ENCODE measurements around the gene PRR22.
"Not testable (repeated sequence)": the region's sequence is repeated elsewhere in the genome, so short reads cannot be mapped to it uniquely, and the experiment has no call there.

The PRR22 gene

DNA sequence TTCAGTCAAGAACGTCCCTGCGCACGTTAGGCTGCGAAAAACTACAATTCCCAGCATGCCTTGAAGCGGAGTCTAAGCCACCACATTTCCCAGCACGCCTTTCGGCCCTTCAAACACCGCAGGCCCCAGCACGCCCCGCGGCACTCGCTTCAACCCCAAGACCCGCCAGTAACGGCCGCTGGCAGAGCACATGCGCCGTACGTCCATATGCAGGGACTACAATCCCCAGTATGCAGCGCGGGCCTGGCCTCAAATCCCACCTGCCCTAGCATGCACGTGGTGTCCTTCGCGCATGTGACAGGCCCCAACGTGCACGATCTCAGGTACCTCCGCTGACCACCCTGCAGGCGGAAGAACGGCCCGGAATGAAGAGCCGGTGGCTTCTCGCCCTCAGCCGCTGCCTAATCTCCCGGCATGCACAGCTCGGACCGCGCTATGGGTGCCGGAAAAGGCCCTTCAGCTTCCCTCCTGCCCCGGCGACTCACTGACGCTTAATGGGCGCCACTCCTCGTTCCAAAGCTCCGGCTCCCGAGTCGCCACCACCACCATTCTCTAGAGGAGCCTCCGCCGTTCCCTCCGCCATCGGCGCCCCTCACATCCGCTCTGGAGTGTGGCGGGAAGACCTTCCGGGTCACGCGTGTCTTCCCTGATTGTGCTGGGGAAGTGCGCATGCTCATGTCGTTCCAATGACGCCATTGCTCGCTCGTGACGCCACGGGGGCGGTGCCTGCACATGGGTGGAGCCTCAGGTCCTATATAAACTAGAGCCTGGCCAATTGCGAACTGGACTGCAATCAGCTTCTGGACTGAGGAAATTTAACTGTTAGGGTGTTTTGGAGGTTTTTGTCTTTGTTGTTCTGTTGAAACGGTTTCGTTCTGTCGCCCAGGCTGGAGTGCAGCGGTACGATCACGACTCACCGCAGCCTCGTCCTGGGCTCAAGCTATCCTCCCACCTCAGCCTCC is 6.3 kb upstream of the PRR22 start, which contains the start of gene DUS3L:
TSS of gene DUS3L (minus strand) at position 605 of the 962 bp plus-strand sequence. CDS start at position 583, 22 bp downstream.
- peak; percentile 97 for DNase-seq

DNA sequence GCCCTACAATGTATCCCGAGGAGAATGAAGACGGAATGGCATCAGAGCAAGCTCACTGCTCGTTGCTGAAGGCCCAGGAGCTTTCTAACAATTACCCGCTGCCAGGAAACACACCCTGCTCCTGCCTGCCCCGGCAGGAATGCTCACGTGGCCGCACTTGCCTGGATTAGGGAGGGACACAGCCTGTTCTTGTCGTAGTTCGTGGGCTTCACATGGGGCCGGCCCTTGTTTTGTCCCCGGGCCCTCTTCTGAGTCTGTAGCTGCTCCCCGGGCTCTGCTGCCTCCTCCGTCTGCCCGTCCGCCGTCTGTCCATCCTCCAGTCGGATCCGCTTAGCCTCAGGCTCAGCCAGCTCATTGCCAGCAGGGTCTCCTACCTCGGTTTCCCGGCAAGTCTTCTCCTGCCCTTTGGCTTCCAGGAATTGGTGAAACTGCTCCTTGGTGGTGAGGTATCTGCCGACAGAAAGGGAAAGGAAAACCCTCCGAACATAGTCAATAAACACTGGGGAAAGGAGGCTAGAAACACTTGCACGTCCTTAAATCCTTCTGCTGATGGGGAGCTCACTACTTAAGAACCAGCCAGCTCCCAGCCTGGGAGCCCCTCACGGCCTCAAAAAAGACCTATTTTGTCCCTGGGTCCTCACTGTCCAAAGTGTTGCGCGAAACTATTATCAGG is 5.5 kb upstream of the PRR22 start:
- no peak for DNase-seq

DNA sequence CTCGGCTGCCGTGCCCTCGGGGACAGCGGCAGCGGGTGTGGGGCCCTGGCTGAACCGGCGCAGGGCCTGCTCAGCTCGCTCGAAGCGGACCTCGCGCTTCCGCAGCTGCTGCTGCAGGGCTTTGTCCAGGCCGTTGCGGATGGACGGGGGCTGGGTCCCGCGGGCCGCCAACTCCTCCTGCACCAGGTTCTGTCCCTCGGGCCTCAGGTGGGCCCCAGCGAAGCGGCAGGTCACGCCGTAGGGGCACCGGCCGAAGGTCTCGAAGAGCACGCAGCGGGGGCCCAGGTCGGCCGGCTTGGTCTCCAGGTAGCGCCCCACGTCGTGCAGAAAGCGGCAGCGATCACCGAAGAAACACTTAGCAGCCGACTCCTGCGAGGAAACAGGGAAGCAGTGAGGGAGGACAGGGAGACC is 4.8 kb upstream of the PRR22 start:
- no peak for DNase-seq

DNA sequence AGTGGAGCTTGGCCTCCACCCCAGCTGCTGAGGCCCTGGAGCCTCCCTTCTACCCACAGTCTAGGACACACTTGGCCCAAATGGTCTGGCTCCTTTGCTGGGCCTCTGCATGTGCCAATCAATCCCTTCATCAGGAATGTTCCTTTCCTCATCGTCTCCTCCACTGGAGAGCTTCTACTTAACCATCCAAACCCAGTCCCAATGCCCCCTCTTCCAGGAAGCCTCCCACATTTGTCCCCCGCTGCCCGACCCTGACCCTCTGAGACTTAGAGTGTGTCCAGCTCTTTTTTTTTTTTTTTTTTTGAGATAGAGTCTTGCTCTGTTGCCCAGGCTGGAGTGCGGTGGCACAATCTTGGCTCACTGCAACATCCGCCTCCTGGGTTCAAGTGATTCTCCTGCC is 3.9 kb upstream of the PRR22 start:
- DNase-seq: no peak

DNA sequence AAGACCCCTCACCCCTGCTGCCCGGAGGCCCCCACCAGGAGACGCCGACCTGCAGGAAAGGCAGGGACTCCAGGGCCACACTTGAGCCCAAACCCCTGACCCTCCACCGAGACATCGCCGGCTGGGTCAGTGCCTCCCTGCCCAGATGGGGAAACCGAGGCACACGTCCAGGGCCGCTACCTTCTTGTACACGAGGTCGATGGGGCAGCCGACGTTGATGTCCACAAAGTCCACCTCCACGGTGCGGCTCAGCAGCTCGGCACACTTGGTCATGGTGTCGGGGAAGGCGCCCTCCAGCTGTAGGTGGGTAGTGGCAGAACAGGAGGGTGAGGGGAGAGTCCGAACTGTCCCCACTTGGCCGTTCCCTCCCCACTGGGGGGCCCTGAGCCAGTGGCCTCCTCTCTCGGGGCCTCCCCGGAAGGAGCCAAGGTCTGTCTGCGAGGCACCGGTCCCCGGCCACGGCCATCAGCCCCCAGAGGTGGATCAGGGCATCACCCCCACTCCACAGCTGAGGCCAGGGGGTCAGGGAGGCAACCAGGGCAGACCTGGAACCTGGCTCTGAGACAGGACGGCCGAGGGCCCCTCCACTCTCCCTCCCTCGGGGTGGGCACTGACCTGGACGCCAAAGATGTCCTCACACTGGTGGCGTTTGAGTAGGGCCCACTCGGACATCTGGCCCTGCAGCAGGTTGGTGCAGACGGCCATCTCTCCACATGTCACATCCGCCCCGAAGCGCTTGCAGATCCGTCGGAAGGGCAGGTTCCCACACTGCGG is 3.0 kb upstream of the PRR22 start:
- DNase-seq: no peak

DNA sequence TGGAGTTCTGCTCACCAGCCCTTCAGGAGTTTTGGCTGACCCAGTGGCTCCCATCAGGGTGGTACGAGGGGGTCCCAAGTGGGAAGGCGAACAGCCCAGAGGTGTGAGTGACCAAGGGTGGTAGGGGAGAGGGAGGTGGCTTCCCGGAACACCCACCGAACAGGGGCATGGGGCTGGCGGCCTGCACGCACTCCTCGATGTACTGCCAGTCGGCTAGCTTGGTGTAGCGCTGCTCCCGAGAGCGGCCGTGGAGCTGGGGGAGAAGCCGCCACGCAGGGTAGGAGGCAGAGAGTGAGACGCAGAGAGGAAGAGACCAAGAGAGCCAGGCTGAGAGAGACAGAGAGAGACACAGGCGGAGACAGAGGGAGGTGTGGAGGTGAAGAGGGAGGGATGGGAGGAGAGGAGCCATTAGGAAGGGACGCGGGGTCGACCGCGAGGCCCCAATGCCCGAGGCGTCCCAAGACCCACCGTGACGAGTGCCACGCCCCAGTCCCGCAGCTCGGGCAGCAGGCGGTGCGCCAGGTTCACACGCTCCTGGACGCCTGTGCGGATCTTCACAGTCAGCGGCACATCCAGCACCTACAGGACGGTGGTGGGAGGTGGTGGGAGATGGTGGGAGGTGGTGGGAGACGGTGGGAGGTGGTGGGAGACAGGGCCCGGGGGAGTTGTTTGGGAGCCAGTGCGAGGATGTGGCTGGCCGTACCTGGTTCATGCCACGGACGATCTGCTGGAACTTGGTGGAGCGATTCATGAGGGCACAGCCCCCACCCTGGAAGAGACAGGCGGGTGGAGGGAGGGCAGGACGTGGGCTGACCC is 2.3 kb upstream of the PRR22 start:
- DNase-seq: no peak

DNA sequence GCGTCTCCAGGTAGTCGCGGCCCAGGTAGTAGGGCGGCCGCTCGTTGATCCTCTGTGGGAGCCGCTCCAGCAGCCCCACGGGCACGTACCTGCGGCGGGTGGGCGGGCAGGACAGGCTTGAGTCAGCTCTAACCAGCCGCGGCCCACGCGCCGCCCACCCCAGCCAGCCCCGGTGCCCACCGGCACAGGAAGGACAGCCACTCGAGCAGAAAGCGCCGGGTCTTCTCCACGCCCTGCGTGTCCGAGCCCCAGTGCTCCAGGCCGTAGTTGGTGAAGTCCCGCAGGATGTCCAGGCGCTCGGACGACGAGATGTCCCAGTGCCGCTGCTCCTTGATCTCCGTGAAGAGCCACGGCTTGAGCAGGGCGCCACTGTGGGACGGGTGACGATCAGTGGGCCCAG is 877 bp upstream of the PRR22 start:
- no peak for DNase-seq

DNA sequence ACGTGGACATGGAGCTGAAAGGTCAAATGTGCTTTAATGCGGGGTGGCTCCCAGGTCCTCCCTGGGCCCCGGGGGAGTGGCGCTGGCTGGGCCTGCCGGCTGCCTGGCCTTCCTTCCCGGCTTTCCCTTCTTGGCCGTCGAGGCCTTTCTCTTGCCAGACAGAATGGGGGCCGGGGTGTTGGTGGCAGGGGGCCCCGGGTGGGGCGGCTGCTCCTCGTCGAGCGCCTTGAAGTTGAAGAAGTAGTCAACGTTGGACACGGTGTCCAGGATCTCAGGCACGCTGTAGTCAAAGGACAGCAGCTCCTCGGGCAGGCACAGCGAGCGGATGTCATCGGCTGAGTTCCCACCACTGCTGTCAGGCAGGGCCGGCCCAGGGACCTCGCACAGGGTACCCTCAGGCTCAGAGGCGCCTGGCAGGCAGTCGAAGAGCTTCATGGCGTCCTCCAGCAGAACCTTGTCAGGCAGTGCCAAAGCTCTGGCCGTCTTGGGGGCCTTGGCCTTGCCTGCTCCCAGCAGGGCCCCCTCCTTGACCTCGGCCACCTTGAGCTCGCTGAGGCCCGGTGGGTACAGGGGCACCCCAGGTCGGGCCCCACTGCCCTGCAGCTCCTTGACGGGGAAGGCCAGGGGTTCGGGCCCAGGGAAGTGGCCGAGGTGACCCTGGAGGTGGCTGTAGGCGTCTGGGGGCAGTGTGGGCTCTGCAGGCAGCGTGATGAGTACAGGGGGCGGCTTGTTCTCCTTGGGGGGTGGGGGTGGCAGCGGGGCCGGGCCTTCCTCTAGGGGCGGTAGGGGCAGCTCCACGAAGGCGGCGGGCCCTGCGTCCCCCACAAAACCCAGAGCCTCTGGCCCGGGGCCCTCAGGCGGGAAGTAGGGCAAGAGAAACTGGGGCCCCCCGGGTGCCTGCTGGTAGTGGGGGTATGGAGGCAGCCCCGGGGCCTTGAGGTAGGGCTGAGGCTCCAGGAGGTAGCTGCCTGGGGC is 1.3 kb downstream of the PRR22 start:
- DNase-seq: no peak

DNA sequence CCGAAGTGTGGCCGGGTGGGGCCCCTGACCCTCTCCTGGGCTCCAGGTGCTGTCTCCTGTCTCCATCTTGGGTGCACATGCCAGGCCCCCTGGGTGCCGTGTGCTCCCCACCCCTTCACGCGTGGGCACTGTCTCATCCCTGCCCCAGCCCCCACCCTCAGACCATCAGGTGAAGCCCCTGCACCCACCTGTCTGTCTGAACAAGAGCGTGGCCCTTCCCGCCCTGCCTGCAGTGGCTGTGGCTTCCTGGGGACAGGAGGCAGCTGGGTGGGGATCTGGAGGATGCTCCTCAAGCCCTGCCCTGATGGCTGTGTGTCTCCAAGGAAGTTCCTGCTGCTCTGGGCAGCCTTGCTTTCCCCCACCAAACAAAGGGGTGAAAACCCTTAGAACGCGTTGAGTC is 2.2 kb downstream of the PRR22 start:
- DNase-seq: no peak

DNA sequence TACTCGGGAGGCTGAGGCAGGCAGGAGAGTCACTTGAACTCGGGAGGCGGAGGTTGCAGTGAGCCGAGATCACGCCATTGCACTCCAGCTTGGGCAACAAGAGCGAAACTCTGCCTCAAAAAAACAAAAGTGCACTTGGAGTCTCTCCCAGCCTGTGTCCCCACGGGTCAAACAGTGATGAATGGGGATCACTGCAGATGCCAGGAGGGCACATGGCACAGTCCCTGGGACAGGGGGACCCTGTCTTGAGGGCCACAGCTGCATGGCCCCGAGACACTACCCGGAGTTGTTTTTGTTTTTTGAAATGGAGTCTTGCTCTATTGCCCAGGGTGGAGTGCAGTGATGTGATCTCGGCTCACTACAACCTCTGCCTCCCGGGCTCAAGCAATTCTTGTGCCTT is 3.6 kb downstream of the PRR22 start:
- DNase-seq: not testable (repeated sequence)

DNA sequence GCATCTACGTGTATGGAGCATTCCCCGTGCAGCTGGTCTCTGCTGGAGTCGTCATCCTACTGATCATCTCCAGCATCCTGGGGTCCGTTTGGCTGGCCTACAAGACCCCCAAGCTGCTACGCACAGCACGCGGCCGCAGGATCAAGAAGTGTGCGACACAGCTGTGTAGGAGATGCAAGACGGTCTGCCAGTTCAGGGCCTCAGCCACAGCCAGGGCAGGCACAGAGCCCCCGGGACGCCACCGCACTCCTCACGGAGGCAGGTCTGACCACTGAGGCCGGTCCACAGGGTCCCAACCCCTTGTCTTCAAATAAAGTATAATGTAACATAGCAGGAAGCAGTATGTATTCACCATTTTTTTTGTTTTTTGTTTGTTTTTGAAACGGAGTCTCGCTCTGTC is 6.1 kb downstream of the PRR22 start:
- no peak for DNase-seq

DNA sequence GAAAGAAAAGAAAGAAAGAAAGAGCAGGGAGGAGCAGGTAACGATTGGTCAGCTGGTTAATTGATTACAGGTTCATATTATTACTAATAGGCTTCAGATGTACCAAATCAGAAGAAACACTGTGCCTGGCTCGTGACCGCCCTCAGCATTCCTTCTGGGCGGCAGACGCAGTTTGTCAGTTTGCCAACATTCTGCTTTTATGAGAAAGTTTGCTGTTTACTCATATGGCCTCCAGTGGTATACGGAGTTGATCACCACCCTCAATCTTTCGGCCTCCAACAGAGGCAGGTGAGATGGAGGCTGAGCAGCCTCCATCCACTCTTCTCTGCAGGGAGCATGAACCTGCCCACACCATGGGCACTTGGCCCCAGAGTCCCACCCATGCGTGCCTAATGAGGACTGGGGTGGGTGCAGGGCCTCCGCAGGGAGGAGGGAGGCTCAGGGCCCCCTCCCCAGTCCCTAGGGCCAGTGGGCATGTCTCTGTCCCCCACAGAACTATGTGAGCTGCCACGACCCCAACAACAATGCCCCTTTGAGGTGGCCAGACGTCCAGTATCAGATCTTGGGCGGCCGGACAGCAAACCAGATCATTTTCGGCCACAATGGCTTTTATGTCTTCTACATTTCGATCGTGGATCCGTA is 8.8 kb downstream of the PRR22 start:
- no peak for DNase-seq

DNA sequence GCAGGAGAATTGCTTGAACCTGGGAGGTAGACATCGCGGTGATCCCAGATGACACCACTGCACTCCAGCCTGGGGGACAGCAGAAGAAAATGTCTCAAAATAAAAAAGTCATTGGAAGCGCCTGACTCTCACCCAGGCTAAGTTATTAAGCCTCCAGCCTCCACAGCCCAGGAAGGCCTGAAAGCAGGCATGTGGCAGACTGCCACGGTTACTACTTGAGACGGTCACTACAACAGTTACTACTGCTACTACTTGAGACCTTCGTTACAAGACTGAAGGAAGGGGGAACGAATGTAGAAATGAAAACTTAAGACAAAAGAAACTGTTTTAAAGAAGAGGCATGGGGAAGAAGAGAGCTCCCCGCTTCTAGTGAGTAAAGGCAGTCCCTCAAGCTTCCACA is 9.6 kb downstream of the PRR22 start:
- no peak for DNase-seq

DNA sequence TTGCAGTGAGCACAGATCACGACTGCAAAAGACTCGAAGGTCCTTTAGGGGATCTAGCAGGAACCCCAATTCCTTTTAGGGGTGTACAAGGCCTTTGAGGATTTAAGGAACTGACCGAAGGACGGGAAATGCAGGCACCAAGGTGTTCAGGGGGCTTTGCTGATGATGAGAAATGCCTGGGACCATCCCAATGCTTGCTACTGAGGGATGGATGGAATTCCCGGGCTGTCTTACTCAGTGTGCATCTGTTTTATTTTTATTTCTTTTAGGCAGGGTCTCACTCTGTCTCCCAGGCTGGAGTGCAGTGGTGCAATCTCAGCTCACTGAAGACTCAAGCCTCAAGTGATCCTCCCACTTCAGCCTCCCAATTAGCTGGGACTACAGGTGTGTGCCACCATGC is 11.3 kb downstream of the PRR22 start:
- DNase-seq: no peak

DNA sequence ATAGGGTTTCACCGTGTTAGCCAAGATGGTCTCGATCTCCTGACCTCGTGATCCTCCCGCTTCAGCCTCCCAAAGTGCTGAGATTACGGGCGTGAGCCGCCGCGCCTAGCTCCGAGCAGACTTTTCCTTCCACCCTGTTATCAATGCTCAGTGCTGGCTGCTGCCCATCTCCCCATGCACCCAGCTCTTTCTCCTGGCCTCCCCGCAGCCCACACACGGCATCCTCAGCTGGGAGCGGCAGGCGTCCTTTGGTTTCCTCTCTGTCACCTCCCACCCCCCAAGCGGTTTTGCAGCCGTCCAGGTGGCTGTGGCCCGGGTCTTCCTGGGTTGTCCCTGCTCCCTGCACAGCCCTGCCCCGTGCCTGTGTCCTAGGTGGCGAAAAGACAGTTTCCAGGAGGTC is 12.1 kb downstream of the PRR22 start:
- DNase-seq: no peak

DNA sequence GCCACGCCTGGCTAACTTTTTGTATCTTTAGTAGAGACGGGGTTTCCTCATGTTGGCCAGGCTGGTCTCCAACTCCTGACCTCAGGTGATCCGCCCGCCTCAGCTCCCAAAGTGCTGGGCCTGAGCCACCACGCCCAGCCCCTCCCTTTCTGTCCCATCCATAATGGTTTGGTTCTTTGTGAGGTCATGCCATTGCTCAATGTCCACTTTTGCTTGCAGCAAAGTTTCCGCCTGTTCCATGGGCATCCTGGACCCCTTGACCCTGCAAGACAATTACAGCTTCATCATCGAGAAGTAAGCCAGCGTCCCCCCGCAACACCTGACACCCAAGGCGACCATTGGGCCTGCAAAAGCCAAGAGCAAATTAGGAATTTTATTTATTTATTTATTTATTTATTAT is 16.6 kb downstream of the PRR22 start:
- no peak for DNase-seq

DNA sequence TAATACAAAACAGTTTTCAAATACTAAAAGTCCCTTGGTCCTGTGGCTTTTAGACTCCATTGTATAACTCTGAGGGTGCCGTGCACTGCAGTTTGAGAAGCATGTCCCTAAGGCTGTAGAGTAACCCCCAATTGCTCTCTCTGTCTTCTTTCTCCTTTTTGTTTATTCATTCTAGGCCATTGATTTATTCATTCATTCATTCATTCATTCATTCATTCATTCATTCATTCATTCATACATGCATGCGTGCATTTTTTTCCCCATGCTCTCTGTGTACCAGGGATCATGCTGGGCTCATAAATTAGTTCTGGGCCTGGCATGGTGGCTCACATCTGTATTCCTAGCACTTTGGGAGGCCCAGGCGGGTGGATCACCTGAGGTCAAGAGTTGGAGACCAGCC is 19.3 kb downstream of the PRR22 start:
- DNase-seq: no peak

DNA sequence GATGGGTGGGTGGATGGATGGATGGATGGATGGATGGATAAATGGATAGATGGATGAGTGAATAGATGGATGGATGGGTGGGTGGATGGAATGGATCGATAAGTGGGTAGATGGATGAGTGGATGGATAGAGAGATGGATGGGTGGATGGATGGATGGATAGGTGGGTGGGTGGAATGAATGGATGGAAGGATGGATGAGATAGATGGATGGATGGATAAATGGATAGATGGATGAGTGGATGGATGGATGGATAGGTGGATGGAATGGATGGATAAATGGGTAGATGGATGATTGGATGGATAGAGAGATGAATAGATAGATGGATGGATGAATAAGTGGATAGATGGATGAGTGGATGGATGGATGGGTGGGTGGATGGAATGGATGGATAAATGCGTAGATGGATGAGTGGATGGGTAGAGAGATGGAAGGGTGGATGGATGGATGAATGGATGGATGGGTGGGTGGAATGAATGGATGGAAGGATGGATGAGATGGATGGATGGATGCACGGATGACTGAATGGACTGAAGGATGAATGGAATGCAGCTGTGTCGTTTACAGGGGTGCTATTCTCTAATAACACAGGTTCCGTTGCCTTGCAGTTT is 21.8 kb downstream of the PRR22 start:
- no peak for DNase-seq

DNA sequence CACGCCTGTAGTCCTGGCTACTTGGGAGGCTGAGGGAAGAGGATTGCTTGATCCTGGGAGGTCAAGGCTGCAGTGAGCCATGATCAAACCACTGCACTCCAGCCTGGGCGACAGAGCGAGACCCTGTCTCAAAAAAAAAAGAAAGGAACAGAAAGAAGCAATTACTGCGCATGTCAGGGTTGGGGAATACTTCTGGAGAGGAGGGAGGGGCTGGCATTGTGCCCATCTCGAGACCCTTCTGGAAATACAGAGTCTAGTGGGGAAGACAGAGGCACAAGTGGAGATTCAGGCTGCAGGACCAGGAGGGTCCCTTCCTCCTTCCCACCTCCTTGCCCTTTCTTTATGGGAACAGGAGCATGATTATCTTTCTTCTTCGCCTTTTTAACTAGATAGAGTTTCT is 30.8 kb downstream of the PRR22 start:
- no peak for DNase-seq

DNA sequence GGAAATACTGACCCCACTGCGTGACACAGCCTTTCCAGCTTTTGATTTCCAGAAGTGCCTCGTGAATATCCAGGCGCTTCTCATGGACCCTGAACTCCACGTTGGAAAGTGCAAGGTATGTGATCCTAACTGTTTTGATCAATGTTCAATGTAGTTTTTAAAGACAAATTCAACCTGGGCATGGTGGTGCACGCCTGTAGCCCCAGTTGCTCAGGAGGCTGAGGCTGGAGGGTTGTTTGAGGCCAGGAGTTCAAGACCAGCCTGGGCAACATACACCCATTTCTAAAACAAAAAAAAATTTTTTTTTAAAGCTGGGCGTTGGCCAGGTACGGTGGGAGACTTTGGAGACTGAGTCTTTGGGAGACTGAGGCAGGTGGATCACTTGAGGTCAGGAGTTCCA is 32.8 kb downstream of the PRR22 start:
- DNase-seq: no peak
